Cardiac atrium fibroblast (primary cell): ENCODE data around the gene ATAD1. TPM values are rescaled to one million over a fixed set of nuclear protein-coding genes. Genes with fewer than 3 reads are reported as not detected.

Source experiments
- total RNA-seq: library from RNA; depleted of rRNA; stranded (reverse); fragments of >200 nt; gene quantifications from 2 replicates; pipeline ENCODE4 v1.2.3, GENCODE V29; 2015

Gene ATAD1, protein sequence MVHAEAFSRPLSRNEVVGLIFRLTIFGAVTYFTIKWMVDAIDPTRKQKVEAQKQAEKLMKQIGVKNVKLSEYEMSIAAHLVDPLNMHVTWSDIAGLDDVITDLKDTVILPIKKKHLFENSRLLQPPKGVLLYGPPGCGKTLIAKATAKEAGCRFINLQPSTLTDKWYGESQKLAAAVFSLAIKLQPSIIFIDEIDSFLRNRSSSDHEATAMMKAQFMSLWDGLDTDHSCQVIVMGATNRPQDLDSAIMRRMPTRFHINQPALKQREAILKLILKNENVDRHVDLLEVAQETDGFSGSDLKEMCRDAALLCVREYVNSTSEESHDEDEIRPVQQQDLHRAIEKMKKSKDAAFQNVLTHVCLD
- 25.1 and 26.4 TPM in 2 replicates for total RNA-seq

DNA sequence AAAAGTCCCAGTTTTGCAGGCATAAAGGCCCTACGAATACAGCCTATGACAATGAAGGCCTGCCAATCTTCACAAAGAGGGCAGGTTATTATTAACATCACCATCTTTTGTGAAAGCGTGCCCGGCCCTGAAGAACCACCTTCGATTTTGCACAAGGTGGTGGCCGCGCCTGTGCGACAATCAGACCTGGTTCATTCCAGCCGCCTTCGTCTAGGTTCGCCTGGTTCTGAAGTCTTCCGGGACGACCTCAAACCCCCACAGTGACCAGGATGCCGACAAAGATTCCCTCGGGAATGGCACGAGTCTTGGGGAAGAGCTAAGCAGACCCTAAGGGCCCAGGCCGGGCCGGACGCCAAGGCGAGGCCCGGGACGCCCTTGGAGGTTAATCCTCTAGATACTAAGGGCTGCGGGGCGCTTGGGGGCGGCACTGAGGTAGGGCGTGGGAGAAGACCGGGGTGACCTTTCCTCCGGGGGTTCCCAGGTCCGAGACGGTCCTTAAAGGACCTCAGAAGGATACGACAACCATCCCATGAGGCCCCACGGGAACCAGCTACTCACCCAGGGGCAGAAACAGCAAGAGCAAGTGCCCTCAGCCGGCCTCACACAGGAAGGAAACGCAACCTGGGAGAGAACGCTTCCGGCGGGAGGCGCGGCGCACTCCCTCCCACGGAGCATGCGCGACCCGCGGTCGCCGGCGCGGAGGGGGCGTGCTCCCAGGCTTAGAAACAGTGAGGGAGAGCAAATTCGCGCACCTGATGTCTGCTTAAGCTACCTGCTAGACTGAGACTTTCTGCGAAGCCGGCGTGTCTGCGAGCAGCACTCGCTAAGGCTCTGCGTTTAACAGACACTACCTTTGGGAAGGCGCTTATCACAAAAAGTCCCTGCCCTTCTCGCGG, at the start of gene ATAD1:
Gene ATAD1, minus strand, starts transcription at position 618 of the 896 bp plus-strand sequence. CDS start 3,627 bp downstream, outside the sequence.

DNA sequence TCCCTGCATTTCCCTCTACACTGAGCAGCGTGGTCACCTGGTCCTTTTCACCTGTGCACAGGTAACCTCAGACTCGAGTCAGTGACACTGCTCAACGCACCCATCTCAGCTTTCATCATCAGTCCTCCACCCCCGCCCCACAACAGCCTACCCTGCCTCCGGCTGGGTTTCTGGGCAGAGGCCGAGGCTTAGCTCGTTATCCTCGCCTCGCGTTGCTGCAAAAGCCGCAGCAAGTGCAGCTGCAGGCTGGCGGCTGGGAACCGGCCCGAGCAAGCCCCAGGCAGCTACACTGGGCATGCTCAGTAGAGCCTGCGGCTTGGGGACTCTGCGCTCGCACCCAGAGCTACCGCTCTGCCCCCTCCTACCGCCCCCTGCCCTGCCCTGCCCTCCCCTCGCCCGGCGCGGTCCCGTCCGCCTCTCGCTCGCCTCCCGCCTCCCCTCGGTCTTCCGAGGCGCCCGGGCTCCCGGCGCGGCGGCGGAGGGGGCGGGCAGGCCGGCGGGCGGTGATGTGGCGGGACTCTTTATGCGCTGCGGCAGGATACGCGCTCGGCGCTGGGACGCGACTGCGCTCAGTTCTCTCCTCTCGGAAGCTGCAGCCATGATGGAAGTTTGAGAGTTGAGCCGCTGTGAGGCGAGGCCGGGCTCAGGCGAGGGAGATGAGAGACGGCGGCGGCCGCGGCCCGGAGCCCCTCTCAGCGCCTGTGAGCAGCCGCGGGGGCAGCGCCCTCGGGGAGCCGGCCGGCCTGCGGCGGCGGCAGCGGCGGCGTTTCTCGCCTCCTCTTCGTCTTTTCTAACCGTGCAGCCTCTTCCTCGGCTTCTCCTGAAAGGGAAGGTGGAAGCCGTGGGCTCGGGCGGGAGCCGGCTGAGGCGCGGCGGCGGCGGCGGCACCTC, 45.3 kb upstream of the ATAD1 start, which contains the start of the genes KLLN and PTEN:
Gene KLLN, minus strand, starts transcription at position 481 of the 891 bp plus-strand sequence. CDS start 1,046 bp downstream, outside the sequence.
Gene PTEN, plus strand, starts transcription at position 573 of the 891 bp plus-strand sequence. CDS start 845 bp downstream, outside the sequence.

Other genes starting within 250 kb of the ATAD1 start
- gene PAPSS2, start 158.3 kb downstream of the ATAD1 start, total RNA-seq: 220 and 223 TPM in 2 replicates
- 0.54 and 0.97 TPM in 2 replicates for gene KLLN, start 45.3 kb upstream of the ATAD1 start, total RNA-seq
- gene PTEN, start 45.4 kb upstream of the ATAD1 start, total RNA-seq: 51.5 and 57.9 TPM in 2 replicates